ENCODE data around the gene ATF6B. TPM values are rescaled to one million over a fixed set of nuclear protein-coding genes. Genes with fewer than 3 reads are reported as not detected.

Gene ATF6B
- total and polyA plus RNA-seq, 8 donors = 70.7 to 95.8 (median 85.8) TPM

- no peak for TF ChIP-seq CTCF (IDR thresholded peaks at IDR 0.05)
- intact Hi-C loops (cut with DNase I) = no loop called here
- Histone ChIP-seq H3K27ac (no peak overlapping the region), H3K4me3 (no peak overlapping the region), H3K27me3 (no peaks in the 10 kb centered on the region), H3K9me3 (no peaks in the 10 kb centered on the region), H3K4me1 (peaks cover 0 to 20% of the 10 kb centered on the region in 2 donors), H3K36me3 (peaks cover 4 to 98% of the 10 kb centered on the region in 2 donors)
- no peak for DNase-seq
- ATAC-seq = no peak
These were observed 7.4 kb downstream of the ATF6B start for GRCh38 chr6:32120573-32121059.

DNA sequence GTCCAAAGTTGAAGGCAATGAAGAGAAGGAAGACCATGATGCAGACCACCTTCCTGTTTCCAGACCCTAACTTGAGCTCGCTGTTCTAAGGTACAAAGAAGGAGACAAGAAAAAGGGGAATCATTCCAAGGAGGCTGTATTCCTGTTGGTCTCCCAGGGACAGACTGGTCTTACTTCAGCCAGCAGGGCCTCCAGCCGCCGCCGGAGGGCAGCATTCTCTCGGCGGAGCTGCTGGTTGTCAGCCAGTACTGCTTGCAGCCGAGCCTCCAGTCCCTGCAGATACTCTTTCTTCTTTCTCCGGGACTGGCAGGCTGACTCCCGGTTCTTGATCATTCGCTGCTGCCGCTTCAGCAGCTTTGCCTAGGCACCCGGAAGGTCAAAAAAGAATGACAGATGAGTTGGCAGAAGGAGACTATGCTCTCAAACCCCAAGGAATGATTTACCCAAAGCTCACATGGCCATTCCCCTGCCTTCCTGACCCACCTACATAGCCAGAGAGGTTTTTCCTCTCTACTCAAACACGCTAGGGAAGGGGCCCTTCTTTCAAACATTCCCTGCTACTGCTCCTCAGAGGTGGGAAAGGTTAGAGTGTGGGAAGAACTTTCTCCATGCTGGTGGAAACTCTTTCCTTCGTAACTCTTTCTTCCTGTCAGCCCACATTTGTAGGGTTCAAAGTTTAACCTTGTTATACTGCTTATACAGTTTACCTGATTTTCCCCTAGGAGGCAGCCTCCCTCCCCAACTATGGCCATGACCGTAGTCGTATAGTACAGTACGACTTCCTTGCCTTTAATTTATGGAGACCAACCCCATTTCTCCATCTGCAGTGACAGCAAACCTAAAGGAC is 9.0 kb downstream of the ATF6B start:
- H3K4me3 ChIP-seq = no peak overlapping the region
- intact Hi-C loops (cut with DNase I) = loop anchor here in 1 of 2 donors (5.0 kb wide), 2 partner anchors 33 to 123 kb away; partner anchors contain the start of genes PPT2 and PRRT1
- peaks cover 4 to 94% of the 10 kb centered on the region in 2 donors for H3K36me3 ChIP-seq
- no peaks in the 10 kb centered on the region for H3K27me3 ChIP-seq
- no peaks in the 10 kb centered on the region for H3K9me3 ChIP-seq
- TF ChIP-seq CTCF (IDR thresholded peaks at IDR 0.05) = peak; percentile 92 to 94
- ATAC-seq (peak; percentile 88), DNase-seq (peak; percentile 77 to 96 (median 88))
- peak overlapping the region; percentile 57 to 70 for H3K27ac ChIP-seq
- H3K4me1 ChIP-seq = peaks cover 4 to 28% of the 10 kb centered on the region in 2 donors

- DNase-seq (no peak), ATAC-seq (no peak)
- intact Hi-C loops (cut with DNase I) = loop anchor here in 1 of 2 donors (5.0 kb wide), 2 partner anchors 35 to 125 kb away; partner anchors contain the start of genes PPT2 and PRRT1
- peaks cover 14 to 42% of the 10 kb centered on the region in 2 donors for H3K4me1 ChIP-seq
- H3K27ac ChIP-seq = peak overlapping the region in 1 of 2 donors; percentile 70
- no peaks in the 10 kb centered on the region for H3K27me3 ChIP-seq
- peaks cover 4 to 79% of the 10 kb centered on the region in 2 donors for H3K36me3 ChIP-seq
- H3K9me3 ChIP-seq = no peaks in the 10 kb centered on the region
- TF ChIP-seq CTCF (IDR thresholded peaks at IDR 0.05) = no peak
- H3K4me3 ChIP-seq = no peak overlapping the region
These were observed 10.6 kb downstream of the ATF6B start for GRCh38 chr6:32117461-32117860.

DNA sequence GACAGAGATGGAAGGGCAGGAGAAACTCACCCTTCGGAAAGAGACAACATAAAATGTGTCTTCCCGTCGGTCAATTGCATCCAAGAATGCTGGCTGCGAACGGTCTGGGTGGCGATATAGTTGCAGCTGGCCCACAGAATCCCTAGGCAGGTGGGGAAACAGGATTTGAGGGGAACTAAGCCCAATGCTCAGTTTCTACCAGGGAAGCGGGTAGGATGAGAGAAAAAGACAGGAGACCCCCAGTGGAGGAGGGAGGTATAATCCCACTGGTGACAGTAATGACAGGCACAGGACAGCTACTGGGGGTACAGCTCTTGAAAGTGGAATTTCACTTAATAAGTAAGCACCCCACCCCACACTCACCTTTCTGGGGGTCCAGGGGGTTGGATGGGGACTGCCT is 11.4 kb downstream of the ATF6B start:
- Histone ChIP-seq H3K36me3 (peaks cover 4 to 76% of the 10 kb centered on the region in 2 donors), H3K27ac (no peak overlapping the region), H3K4me1 (peaks cover 14 to 50% of the 10 kb centered on the region in 2 donors), H3K4me3 (no peak overlapping the region), H3K27me3 (no peaks in the 10 kb centered on the region), H3K9me3 (no peaks in the 10 kb centered on the region)
- intact Hi-C loops (cut with DNase I) = loop anchor here in 1 of 2 donors (5.0 kb wide), 2 partner anchors 36 to 126 kb away; partner anchors contain the start of genes PPT2 and PRRT1
- no peak for ATAC-seq
- DNase-seq = no peak
- peak in 1 of 2 donors; percentile 27 for TF ChIP-seq CTCF (IDR thresholded peaks at IDR 0.05)

DNA sequence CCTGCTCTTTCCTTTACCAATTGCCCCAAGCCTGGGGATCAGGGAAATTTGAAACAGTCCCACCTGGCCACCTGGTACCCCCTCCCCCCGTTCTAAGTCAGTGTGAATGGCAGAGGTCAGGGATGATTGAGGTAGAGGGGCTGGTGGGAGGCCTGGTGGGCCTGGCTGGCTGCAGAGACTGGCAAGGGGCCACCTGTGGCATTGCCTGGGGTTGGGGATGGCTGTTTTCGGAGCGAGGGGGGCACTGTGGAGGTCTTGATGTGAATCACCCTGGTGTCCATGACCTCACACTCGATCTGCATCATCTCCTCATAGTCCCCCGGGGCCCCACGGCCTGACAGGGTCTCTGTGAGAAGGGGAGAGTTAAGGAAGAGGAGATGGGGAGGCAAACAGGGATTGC is 12.4 kb downstream of the ATF6B start:
- no peaks in the 10 kb centered on the region for H3K27me3 ChIP-seq
- intact Hi-C loops (cut with DNase I) = loop anchor here in 1 of 2 donors (5.0 kb wide), 2 partner anchors 37 to 127 kb away; partner anchors contain the start of genes PPT2 and PRRT1
- DNase-seq = no peak
- H3K4me1 ChIP-seq = peaks cover 14 to 60% of the 10 kb centered on the region in 2 donors
- peaks cover 1 to 65% of the 10 kb centered on the region in 2 donors for H3K36me3 ChIP-seq
- ATAC-seq = no peak
- H3K9me3 ChIP-seq = no peaks in the 10 kb centered on the region
- H3K4me3 ChIP-seq = no peak overlapping the region
- TF ChIP-seq CTCF (IDR thresholded peaks at IDR 0.05) = no peak
- H3K27ac ChIP-seq = peak overlapping the region in 1 of 2 donors; percentile 63
